PC-9 (cell line): ENCODE data around the gene CD38. TPM values are rescaled to one million over a fixed set of nuclear protein-coding genes. Genes with fewer than 3 reads are reported as not detected.
"Not testable (repeated sequence)": the region's sequence is repeated elsewhere in the genome, so short reads cannot be mapped to it uniquely, and the experiment has no call there.

Experiments used
- BruUV-seq: library from RNA; stranded (reverse); fragments of 400-500 nt; replicated peaks from 2 replicates; lab custom pipeline; 2021; lab: Mats Ljungman, UMichigan
- CTCF ChIA-PET: fragments of 300-600 bp; sonication (Branson Sonifier 250); formaldehyde crosslinking; loops from one replicate; lab custom pipeline; 2022; ENCODE audit warnings: antibody characterized with exemption; lab: Charles Lee
- POLR2A ChIA-PET: fragments of 300-600 bp; sonication (Branson Sonifier 250); formaldehyde crosslinking; loops from one replicate; lab custom pipeline; 2022; ENCODE audit warnings: antibody characterized with exemption; ENCODE audit not compliant: unreplicated experiment; lab: Charles Lee
- DNase-seq, 2 experiments: peaks; one replicate each; pipeline versions ENCODE4 v3.0.0 to v3.0.0-alpha.2; 2015 to 2022; ENCODE audit warnings: mixed read lengths in 1 of 2
- H2AFZ ChIP-seq: fragments of 200-600 bp; sonication (generic); 2 replicates; pipeline ENCODE4 v1.8.1; 2017; ENCODE audit warnings: antibody characterized with exemption
- H3F3A ChIP-seq: fragments of 200-600 bp; sonication (generic); 2 replicates; pipeline ENCODE4 v1.8.1; 2017; ENCODE audit warnings: antibody characterized with exemption, mild to moderate bottlenecking, low read depth; ENCODE audit not compliant: insufficient read depth
- H3K27ac ChIP-seq: fragments of 200-600 bp; sonication (generic); 2 replicates; pipeline ENCODE4 v1.6.1; 2016; ENCODE audit warnings: mixed run types
- H3K27me3 ChIP-seq: fragments of 200-600 bp; sonication (generic); 2 replicates; pipeline ENCODE4 v1.6.1; 2016; ENCODE audit warnings: low read depth, mixed run types; ENCODE audit not compliant: insufficient read depth
- H3K36me3 ChIP-seq: fragments of 200-600 bp; sonication (generic); 2 replicates; pipeline ENCODE4 v1.6.1; 2016; ENCODE audit warnings: low read depth, mixed run types
- H3K4me1 ChIP-seq: fragments of 200-600 bp; sonication (generic); replicated peaks from 2 replicates; pipeline ENCODE4 v1.6.1; 2016; ENCODE audit warnings: mixed run types; ENCODE audit not compliant: insufficient read depth
- H3K4me2 ChIP-seq: fragments of 200-600 bp; sonication (generic); 2 replicates; pipeline ENCODE4 v1.6.1; 2017; ENCODE audit warnings: mixed run types
- H3K4me3 ChIP-seq: fragments of 200-600 bp; sonication (generic); 2 replicates; pipeline ENCODE4 v1.6.1; 2016; ENCODE audit warnings: mixed run types
- H3K79me2 ChIP-seq: fragments of 200-600 bp; sonication (generic); 2 replicates; pipeline ENCODE4 v1.6.1; 2017; ENCODE audit warnings: low read depth, mixed run types
- H3K9me2 ChIP-seq: fragments of 200-600 bp; sonication (generic); 2 replicates; pipeline ENCODE4 v1.8.1; 2017; ENCODE audit warnings: mild to moderate bottlenecking; ENCODE audit not compliant: insufficient read depth
- H3K9me3 ChIP-seq: fragments of 200-600 bp; sonication (generic); 2 replicates; pipeline ENCODE4 v1.8.1; 2016; ENCODE audit warnings: low read depth; ENCODE audit not compliant: insufficient read depth
- H4K20me1 ChIP-seq: fragments of 200-600 bp; sonication (generic); 2 replicates; pipeline ENCODE4 v1.8.1; 2017; ENCODE audit not compliant: insufficient read depth
- EZH2 ChIP-seq: fragments of 200-600 bp; sonication (generic); IDR thresholded peaks from 2 replicates; pipeline ENCODE4 v1.8.0; 2017; ENCODE audit warnings: antibody characterized with exemption, low read depth
- intact Hi-C: fragments of 100-400 bp; cut with micrococcal nuclease; formaldehyde crosslinking; loops from one replicate; pipeline ENCODE4 v1.10.0; 2022; ENCODE audit not compliant: unreplicated experiment
- total RNA-seq: library from RNA; stranded (reverse); gene quantifications from 2 replicates; pipeline ENCODE4 v1.2.3, GENCODE V29; 2021
- TF ChIP-seq, protein P1 (sequence below): fragments of 200-600 bp; sonication (generic); conservative IDR thresholded peaks from 2 replicates; pipeline ENCODE4 v1.6.1; 2017; ENCODE audit warnings: mixed run types, antibody characterized with exemption, mild to moderate bottlenecking, moderate library complexity

CD38 gene
- total RNA-seq, 1 experiment from 2014 or later, result 0.90 TPM

DNA sequence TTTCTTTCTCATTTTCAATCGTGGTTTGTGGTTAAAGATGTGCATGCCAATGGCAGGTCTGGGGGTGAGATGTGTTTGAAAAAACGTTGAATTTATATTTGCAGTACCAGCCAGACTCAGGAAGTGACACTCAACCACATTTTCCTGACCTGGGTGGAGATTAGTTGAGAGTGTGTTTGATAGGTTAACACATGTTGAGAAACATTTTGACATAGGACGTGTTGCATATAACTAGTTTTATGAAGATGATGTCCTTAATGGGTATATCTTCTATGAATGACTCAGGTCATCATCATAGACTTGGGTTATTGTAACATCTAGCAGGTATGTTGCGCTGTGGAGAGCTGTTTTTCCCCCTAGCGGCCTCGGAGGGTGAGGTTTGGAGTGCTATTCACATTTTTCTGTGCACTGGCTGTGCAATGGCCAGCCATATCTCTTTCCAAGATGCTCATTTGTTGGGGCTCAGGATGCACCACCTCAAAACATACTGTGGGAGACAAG, 21.7 kb upstream of the CD38 start:
- ChIA-PET POLR2A (interaction anchor here (0.6 kb wide), 1 partner anchor 11 kb away, joined by 9 read pairs; no protein-coding TSS in a partner anchor), CTCF (no interaction called here)
- Histone ChIP-seq H3K4me3 (no peak overlapping the region), H4K20me1 (no peaks in the 10 kb centered on the region), H3K9me3 (no peaks in the 10 kb centered on the region), H3F3A (no peaks in the 10 kb centered on the region), H3K27me3 (no peaks in the 10 kb centered on the region), H3K36me3 (no peaks in the 10 kb centered on the region), H3K4me2 (no peak overlapping the region), H3K4me1 (no peaks in the 10 kb centered on the region), H3K79me2 (no peaks in the 10 kb centered on the region), H2AFZ (no peak overlapping the region), H3K27ac (no peak overlapping the region), H3K9me2 (no peaks in the 10 kb centered on the region)
- no TSS peak for BruUV-seq
- intact Hi-C loops, result no loop called here
- TF ChIP-seq, protein P1, sequence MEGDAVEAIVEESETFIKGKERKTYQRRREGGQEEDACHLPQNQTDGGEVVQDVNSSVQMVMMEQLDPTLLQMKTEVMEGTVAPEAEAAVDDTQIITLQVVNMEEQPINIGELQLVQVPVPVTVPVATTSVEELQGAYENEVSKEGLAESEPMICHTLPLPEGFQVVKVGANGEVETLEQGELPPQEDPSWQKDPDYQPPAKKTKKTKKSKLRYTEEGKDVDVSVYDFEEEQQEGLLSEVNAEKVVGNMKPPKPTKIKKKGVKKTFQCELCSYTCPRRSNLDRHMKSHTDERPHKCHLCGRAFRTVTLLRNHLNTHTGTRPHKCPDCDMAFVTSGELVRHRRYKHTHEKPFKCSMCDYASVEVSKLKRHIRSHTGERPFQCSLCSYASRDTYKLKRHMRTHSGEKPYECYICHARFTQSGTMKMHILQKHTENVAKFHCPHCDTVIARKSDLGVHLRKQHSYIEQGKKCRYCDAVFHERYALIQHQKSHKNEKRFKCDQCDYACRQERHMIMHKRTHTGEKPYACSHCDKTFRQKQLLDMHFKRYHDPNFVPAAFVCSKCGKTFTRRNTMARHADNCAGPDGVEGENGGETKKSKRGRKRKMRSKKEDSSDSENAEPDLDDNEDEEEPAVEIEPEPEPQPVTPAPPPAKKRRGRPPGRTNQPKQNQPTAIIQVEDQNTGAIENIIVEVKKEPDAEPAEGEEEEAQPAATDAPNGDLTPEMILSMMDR, result no peak
- no peak for TF ChIP-seq EZH2
- DNase-seq, result peak in 1 of 2 experiments; percentile 47

DNA sequence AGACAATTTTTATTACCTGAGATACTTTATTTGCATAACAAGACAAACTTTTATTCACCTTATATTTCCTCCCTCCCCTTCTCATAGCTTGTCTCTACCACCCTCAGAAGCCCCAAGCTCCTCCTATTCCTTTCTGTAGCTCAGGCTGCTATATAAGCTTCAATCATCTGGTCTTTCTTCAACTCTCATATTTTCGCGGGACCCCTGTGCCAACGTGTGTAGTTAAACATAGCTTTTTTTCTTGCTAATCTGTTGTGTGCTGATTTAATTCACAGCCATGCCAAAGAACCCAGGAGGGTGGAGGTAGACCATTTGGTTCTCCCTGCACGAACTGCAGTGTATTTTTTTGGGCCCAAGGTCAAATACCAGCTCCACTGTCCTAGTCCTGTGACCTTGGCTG, 21.1 kb upstream of the CD38 start:
- no peaks in the 10 kb centered on the region for H3K27me3 ChIP-seq
- TF ChIP-seq, protein P1, result no peak
- no peak for TF ChIP-seq EZH2

DNA sequence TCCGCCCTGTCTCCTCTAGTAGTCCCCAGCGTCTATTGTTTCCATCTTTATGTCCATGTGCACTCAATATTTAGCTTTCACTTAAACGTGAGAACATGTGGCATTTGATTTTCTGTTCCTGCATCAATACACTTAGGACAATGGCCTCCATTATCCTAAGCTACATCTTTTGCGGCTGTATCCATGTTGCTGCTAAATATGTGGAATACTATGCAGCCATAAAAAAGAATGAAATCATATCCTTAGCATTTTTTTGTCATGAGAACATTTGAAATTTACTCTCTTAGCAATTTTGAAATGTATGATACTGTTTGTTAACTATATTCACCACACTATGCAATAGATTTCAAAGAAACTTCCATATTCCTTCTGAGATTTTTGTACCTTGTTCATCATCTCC, 19.8 kb upstream of the CD38 start:
- ChIA-PET POLR2A (no interaction called here), CTCF (no interaction called here)
- Histone ChIP-seq H3K27ac (no peak overlapping the region), H2AFZ (no peak overlapping the region), H3K79me2 (no peaks in the 10 kb centered on the region), H3K9me2 (no peaks in the 10 kb centered on the region), H3K4me2 (no peak overlapping the region), H3K4me3 (no peak overlapping the region), H4K20me1 (no peaks in the 10 kb centered on the region), H3F3A (no peaks in the 10 kb centered on the region), H3K27me3 (no peaks in the 10 kb centered on the region), H3K9me3 (no peaks in the 10 kb centered on the region), H3K36me3 (no peaks in the 10 kb centered on the region), H3K4me1 (no peaks in the 10 kb centered on the region)
- no TSS peak for BruUV-seq
- DNase-seq, result no peak
- no peak for TF ChIP-seq EZH2
- TF ChIP-seq, protein P1, result no peak
- intact Hi-C loops, result no loop called here

More for the DNA sequence above, 21.1 kb upstream of the CD38 start:
- no TSS peak for BruUV-seq
- no peak overlapping the region for H3K4me2 ChIP-seq
- ChIA-PET CTCF (no interaction called here), POLR2A (no interaction called here)
- no peak for DNase-seq
- no peak overlapping the region for H3K4me3 ChIP-seq
- H3K9me2 ChIP-seq, result no peaks in the 10 kb centered on the region
- intact Hi-C loops, result no loop called here
- no peaks in the 10 kb centered on the region for H4K20me1 ChIP-seq
- H3K79me2 ChIP-seq, result no peaks in the 10 kb centered on the region
- H3K36me3 ChIP-seq, result no peaks in the 10 kb centered on the region
- H3K4me1 ChIP-seq, result no peaks in the 10 kb centered on the region
- no peaks in the 10 kb centered on the region for H3F3A ChIP-seq
- H2AFZ ChIP-seq, result no peak overlapping the region
- no peaks in the 10 kb centered on the region for H3K9me3 ChIP-seq
- H3K27ac ChIP-seq, result no peak overlapping the region

DNA sequence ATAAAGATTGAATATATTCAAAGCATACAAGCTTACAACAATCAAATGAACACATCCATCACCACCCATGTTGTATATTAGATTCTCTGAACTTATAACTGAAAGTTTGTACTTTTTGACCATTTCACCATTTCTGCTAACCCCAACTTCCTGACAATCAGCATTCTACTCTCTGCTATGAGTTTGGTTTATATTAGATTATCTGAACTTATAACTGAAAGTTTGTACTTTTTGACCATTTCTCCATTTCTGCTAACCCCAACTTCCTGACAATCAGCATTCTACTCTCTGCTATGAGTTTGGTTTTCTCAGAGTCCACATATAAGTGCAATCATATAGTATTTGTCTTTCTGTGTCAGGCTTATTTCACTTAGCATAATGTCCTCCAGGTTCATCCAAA, 15.7 kb upstream of the CD38 start:
- H3K27ac ChIP-seq, BruUV-seq, intact Hi-C loops, POLR2A ChIA-PET, H2AFZ ChIP-seq, H3K9me3 ChIP-seq, CTCF ChIA-PET, H3K27me3 ChIP-seq, H3K79me2 ChIP-seq, H4K20me1 ChIP-seq, H3K36me3 ChIP-seq, H3K4me3 ChIP-seq, H3F3A ChIP-seq, H3K9me2 ChIP-seq, H3K4me2 ChIP-seq, DNase-seq, H3K4me1 ChIP-seq: not testable (repeated sequence)
